Frontal cortex (tissue), 4 donors: ENCODE results near the gene SLC25A21. TPM values are rescaled to one million over a fixed set of nuclear protein-coding genes. Genes with fewer than 3 reads are reported as not detected.
"Not testable (repeated sequence)": the region's sequence is repeated elsewhere in the genome, so short reads cannot be mapped to it uniquely, and the experiment has no call there.

Experiments used
- DNase-seq, 2 donors: peaks; one replicate each; pipeline ENCODE4 v3.0.0; 2012; ENCODE audit warnings: low spot score in 2 of 2
- FAIRE-seq: peaks from 2 replicates; lab custom pipeline; 2012; peaks lifted over from hg19 to GRCh38; lab: Jason Lieb, UNC
- total RNA-seq: library from RNA; depleted of rRNA; stranded (reverse); fragments of >200 nt; gene quantifications from one replicate; pipeline ENCODE4 v1.2.3, GENCODE V29; 2014
- donor health status: control.
- donor health status: control.
- donor health status: control.

SLC25A21 gene
- 6.1 TPM for total RNA-seq

GRCh38 chr14:37172024-37172869, at the start of gene SLC25A21:
Gene SLC25A21 (minus strand): TSS chr14:37172606.
- no peak for FAIRE-seq
- peak; percentile 47 to 67 for DNase-seq

GRCh38 chr14:37221073-37221472, 48.7 kb upstream of the SLC25A21 start:
- FAIRE-seq (no peak), DNase-seq (no peak)

- FAIRE-seq = no peak
- no peak for DNase-seq
These were observed 42.9 kb upstream of the SLC25A21 start for GRCh38 chr14:37215345-37215744.

DNA sequence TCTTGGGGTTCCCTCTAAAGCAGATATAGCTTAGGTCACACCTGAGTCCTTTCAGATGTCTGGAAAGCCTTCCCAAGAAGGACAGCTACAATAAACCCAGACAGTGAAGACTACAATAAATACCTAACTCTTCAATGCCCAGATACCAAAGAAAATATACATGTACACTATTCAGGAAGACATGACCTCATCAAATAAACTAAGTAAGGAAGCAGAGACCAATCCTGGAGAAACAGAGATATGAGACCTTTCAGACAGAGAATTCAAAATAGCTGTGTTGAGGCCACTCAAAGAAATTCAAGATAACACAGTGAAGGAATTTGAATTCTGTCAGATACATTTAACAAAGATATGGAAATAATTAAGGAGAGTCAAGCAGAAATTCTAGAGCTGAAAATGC, 40.6 kb upstream of the SLC25A21 start:
- FAIRE-seq (no peak), DNase-seq (no peak)

- DNase-seq (no peak), FAIRE-seq (no peak)
These were observed 38.0 kb upstream of the SLC25A21 start for GRCh38 chr14:37210448-37210847.

DNA sequence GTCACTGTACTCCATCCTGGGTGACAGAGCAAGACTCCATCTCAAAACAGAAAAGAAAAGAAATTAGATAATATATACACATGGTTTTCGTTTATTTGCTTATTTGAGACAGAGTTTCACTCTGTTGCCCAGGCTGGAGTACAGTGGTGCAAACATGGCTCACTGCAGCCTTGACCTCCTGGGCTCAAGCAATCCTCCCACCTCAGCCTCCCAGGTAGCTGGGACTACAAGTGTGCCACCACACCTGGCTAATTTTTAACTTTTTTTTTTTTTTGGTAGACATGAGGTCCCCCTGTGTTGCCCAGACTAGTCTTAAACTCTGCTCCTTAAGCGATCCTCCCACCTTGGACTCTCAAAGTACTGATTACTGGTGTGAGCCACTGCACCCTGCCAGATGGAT, 37.2 kb upstream of the SLC25A21 start:
- not testable (repeated sequence) for FAIRE-seq, DNase-seq

DNA sequence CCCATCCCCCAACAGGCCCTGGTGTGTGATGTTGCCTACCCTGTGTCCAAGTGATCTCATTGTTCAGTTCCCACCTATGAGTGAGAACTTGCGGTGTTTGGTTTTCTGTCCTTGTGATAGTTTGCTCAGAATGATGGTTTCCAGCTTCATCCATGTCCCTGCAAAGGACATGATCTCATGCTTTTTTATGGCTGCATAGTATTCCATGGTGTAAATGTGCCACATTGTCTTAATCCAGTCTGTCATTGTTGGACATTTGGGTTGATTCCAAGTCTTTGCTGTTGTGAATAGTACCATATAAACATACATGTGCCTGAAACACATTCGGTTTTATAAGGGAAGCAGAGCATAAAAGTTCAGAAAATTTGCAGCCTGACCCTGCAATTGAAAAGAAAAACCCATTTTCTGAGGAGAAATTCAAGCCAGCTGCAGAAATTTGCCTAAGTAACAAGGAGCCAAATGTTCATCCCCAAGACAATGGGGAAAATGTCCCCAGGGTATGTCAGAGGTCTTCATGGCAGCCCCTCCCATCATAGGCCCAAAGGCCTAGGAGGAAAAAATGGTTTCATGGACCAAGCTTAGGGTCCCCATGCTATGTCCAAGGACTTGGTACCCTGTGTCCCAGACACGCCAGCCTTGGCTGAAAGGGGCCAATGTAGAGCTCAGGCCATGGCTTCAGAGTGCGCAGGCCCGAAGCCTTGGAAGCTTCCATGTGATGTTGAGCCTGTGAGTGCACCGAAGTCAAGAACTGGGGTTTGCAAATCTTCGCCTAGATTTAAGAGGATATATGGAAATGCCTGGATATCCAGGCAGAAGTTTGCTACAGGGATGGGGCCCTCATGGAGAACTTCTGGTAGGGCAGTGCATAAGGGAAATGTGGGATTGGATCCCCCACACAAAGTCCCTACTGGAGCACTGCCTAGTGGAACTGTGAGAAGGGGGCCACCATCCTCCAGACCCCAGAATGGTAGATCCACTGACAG, 33.5 kb upstream of the SLC25A21 start:
- DNase-seq, FAIRE-seq: not testable (repeated sequence)

DNA sequence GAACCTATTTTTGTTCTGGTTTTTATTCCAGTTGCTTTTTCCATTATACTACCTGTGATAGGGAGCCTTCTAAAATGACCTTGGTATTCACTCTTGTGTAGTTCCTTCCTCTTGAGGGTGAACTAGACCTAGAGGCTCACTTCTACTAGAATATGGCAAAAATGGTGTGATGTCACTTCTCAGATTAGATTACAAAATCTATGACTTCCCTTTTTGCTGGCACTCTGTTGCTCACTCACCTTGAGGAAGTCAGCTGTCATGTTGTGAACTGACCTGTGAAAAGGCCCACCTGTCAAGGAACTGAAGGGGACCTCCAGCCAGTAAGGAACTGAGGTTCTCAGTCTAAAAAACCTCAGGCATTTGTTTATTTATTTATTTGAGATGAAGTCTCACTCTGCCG, 31.0 kb upstream of the SLC25A21 start:
- DNase-seq = no peak
- no peak for FAIRE-seq

- no peak for DNase-seq
- no peak for FAIRE-seq
These were observed 30.4 kb upstream of the SLC25A21 start for GRCh38 chr14:37202812-37203211.

DNA sequence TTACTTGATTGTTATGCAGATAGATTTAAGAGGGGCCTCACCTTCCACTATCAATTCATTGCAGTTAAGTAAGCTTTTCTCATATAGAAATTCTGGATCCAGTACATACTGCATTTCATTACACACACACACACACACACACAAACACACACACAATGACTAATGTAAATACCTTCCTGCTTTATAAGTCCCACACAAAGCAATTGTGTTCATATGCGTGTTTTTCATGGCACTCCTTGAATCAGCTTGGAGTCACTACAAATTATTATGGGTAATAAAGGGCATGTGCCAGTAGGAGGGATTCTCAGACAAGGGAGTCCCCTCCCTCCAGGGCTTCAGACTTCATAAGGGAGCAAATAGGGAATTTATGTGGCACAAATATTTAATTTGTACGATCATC, 29.9 kb upstream of the SLC25A21 start:
- DNase-seq (no peak), FAIRE-seq (no peak)

DNA sequence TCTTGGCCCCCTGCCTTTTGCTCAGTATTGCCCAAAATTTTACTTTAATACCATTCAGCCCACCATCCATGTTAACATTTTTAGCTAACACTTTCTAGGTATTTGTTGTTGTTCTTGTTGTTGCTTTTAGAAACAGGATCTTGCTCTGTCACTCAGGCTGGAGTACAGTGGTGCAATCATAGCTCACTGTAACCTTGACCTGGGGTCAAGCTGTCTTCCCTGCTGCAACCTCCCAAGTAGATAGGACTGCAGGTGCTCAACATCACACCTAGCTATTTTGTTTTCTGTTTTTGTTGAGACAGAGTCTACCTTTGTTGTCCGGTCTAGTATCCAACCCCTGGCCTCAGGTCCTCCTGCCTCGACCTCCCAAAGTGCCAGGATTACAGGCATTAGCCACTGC, 29.3 kb upstream of the SLC25A21 start:
- FAIRE-seq = no peak
- DNase-seq = no peak

DNA sequence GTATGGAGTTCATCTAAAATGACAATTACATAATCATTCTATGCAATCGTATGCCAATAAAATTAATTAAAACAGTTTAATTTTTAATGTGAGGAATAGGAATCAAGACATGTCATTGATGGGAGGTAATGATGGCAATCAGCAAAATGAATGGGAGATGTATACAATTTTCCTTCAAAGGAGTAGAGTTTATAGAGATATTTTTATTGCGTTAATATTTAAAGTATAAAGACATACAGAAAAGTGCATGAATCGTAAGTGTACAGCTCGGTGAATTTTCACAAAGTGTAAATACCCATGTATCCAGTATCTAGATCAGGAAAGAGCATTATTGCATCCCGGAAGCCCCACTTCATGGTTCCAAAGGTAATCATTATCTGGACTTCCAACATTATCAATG, 26.5 kb upstream of the SLC25A21 start:
- DNase-seq (no peak), FAIRE-seq (no peak)

- FAIRE-seq (no peak), DNase-seq (no peak)
These were observed 25.8 kb upstream of the SLC25A21 start for GRCh38 chr14:37198273-37198598.

- DNase-seq = peak; percentile 74 to 77
- FAIRE-seq = no peak
These were observed 25.2 kb upstream of the SLC25A21 start, which contains the start of gene MIPOL1 for GRCh38 chr14:37197421-37198272. Gene MIPOL1 (plus strand): TSS chr14:37197937. CDS start chr14:37247889, 49,952 bp downstream.

DNA sequence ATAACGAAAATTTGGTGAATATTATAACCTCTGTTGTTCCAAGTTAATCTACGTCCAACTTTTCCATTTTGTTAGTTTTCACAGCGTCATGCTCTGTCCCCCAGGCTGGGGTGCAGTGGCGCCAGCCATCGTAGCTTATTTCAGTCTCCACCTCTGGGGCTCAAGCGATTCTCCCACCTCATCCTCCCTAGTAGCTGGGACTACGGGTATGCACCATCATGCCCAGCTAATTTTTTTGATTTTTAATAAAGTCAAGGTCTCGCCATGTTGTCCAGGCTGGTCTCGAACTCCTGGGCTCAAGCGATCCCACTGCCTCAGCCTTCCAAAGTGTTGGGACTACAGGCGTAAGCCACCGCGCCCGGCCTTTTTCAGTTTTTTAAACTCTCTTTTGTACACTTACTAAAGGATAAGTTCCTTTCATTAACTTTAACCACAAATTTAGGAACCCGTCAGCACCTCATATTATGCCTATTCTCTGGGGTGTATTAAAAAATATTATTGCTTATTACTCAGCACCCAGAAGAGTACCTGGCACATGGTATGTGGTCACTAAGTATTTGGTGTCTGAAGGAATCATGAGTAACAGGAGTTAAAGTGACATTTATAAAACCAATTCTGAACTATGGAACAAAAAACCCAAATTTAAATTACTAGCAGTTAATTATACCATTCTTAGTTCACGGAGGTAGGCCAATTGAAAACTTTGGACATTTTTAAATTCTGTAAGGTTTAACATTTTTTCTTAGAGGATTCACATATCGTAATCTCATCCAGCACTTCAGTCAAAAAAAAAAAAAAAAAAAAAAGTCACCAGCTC, 24.4 kb upstream of the SLC25A21 start:
- FAIRE-seq = no peak
- no peak for DNase-seq

- FAIRE-seq (no peak), DNase-seq (no peak)
These were observed 22.9 kb upstream of the SLC25A21 start for GRCh38 chr14:37195327-37195726.

DNA sequence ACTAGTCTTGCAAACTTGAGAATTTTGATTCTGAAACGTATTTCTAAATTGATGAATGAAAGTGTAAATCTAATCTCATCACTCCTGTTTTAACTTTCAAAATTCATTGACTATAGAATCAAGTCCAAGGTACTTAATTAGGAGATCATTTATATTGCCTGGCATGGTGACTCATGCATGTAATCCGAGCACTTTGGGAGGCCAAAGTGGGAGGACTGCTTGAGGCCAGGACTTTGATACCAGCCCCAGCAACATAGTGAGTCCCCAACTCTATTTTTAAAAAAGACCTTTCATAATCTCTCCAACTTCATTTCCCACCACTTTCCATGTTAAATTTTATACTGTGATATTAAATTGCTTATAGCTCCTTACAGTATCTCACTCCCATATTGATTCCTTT, 22.3 kb upstream of the SLC25A21 start:
- no peak for FAIRE-seq
- DNase-seq = no peak

GRCh38 chr14:37189733-37190132, 17.3 kb upstream of the SLC25A21 start:
- not testable (repeated sequence) for FAIRE-seq, DNase-seq
